OCI-LY1 (cell line): Measurements from ENCODE around the gene GBF1.

Source experiments
- EZH2 ChIP-seq: fragments of 200-600 bp; sonication (generic), shearing (Covaris generic); IDR thresholded peaks from 2 replicates; pipeline ENCODE4 v1.8.0; 2017; ENCODE audit warnings: borderline replicate concordance, mixed run types, mild to moderate bottlenecking, antibody characterized with exemption, low read length, moderate library complexity, mixed read lengths
- TF ChIP-seq, protein P1 (sequence below): fragments of 200-600 bp; sonication (generic), shearing (Covaris generic); IDR thresholded peaks from 2 replicates; pipeline ENCODE4 v1.5.1; 2017; ENCODE audit warnings: mild to moderate bottlenecking, antibody characterized with exemption, low read length, moderate library complexity, mixed read lengths

DNA sequence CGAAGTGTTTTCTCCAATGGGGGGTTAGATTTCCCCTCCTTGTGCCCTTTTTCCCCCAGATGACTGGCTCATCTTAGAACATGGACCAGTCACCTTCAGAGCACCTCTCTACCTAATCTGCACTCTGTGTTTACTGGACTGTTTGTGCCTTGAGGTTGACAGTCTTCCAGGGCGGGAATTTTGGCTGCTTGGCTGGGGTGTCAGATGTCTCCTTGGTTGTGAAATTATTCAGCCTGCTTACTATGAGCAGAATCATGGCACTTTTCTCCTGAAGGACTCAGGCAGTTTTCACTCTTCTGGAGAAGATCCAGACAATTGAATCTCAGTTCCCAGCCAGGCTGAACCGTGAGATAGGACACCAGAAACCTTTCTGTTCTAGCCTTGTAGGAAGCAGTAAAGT is 89.9 kb downstream of the GBF1 start:
- TF ChIP-seq, protein P1, sequence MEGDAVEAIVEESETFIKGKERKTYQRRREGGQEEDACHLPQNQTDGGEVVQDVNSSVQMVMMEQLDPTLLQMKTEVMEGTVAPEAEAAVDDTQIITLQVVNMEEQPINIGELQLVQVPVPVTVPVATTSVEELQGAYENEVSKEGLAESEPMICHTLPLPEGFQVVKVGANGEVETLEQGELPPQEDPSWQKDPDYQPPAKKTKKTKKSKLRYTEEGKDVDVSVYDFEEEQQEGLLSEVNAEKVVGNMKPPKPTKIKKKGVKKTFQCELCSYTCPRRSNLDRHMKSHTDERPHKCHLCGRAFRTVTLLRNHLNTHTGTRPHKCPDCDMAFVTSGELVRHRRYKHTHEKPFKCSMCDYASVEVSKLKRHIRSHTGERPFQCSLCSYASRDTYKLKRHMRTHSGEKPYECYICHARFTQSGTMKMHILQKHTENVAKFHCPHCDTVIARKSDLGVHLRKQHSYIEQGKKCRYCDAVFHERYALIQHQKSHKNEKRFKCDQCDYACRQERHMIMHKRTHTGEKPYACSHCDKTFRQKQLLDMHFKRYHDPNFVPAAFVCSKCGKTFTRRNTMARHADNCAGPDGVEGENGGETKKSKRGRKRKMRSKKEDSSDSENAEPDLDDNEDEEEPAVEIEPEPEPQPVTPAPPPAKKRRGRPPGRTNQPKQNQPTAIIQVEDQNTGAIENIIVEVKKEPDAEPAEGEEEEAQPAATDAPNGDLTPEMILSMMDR = no peak
- TF ChIP-seq EZH2 = no peak
